IPS-20b (cell line): ENCODE measurements around the gene PLEKHS1.
"Not testable (repeated sequence)": the region's sequence is repeated elsewhere in the genome, so short reads cannot be mapped to it uniquely, and the experiment has no call there.

Experiments used
- H3K27ac ChIP-seq: one replicate; pipeline ENCODE4 v1.5.1; 2013; ENCODE audit warnings: low read length
- H3K27me3 ChIP-seq: 2 replicates; pipeline ENCODE4 v1.6.1; 2013; ENCODE audit warnings: mild to moderate bottlenecking, low read length, inconsistent platforms; ENCODE audit not compliant: insufficient read depth
- H3K36me3 ChIP-seq: 2 replicates; pipeline ENCODE4 v1.6.1; 2013; ENCODE audit warnings: low read depth, mild to moderate bottlenecking, inconsistent platforms, low read length, moderate library complexity; ENCODE audit not compliant: insufficient read depth
- H3K4me1 ChIP-seq: 2 replicates; pipeline ENCODE4 v1.6.1; 2013; ENCODE audit warnings: mild to moderate bottlenecking, control low read depth, inconsistent platforms, low read length, moderate library complexity; ENCODE audit not compliant: insufficient read depth
- H3K4me3 ChIP-seq: 2 replicates; pipeline ENCODE4 v1.5.1; 2013; ENCODE audit warnings: mild to moderate bottlenecking, low read length, inconsistent platforms
- H3K9ac ChIP-seq: 2 replicates; pipeline ENCODE4 v1.6.1; 2013; ENCODE audit warnings: low read depth, mild to moderate bottlenecking, inconsistent platforms, low read length, moderate library complexity
- H3K9me3 ChIP-seq: 2 replicates; pipeline ENCODE4 v1.6.1; 2013; ENCODE audit warnings: mild to moderate bottlenecking, low read depth, low read length, inconsistent platforms; ENCODE audit not compliant: insufficient read depth

The PLEKHS1 gene

GRCh38 chr10:113771131-113771530 is 19.6 kb downstream of the PLEKHS1 start:
- not testable (repeated sequence) for H3K4me3 ChIP-seq, H3K9ac ChIP-seq, H3K9me3 ChIP-seq, H3K27me3 ChIP-seq, H3K36me3 ChIP-seq, H3K27ac ChIP-seq, H3K4me1 ChIP-seq

GRCh38 chr10:113775686-113776294 is 24.3 kb downstream of the PLEKHS1 start:
- no peaks in the 10 kb centered on the region for H3K36me3 ChIP-seq
- no peak overlapping the region for H3K9ac ChIP-seq
- H3K4me1 ChIP-seq: no peaks in the 10 kb centered on the region
- H3K27me3 ChIP-seq: no peaks in the 10 kb centered on the region
- H3K27ac ChIP-seq: no peak overlapping the region
- H3K4me3 ChIP-seq: no peak overlapping the region
- H3K9me3 ChIP-seq: no peaks in the 10 kb centered on the region

- no peak overlapping the region for H3K4me3 ChIP-seq
- no peaks in the 10 kb centered on the region for H3K9me3 ChIP-seq
- H3K4me1 ChIP-seq: no peaks in the 10 kb centered on the region
- H3K27ac ChIP-seq: no peak overlapping the region
- H3K27me3 ChIP-seq: no peaks in the 10 kb centered on the region
- no peak overlapping the region for H3K9ac ChIP-seq
- no peaks in the 10 kb centered on the region for H3K36me3 ChIP-seq
Measured at GRCh38 chr10:113776553-113776952, 25.1 kb downstream of the PLEKHS1 start.

GRCh38 chr10:113780681-113781250 is 29.3 kb downstream of the PLEKHS1 start:
- Histone ChIP-seq H3K9ac (no peak overlapping the region), H3K9me3 (no peaks in the 10 kb centered on the region), H3K4me3 (no peak overlapping the region), H3K27ac (no peak overlapping the region), H3K36me3 (no peaks in the 10 kb centered on the region), H3K4me1 (no peaks in the 10 kb centered on the region), H3K27me3 (no peaks in the 10 kb centered on the region)

GRCh38 chr10:113782367-113782766 is 30.9 kb downstream of the PLEKHS1 start:
- Histone ChIP-seq H3K36me3 (no peaks in the 10 kb centered on the region), H3K9ac (no peak overlapping the region), H3K27ac (no peak overlapping the region), H3K27me3 (no peaks in the 10 kb centered on the region), H3K4me1 (no peaks in the 10 kb centered on the region), H3K9me3 (no peaks in the 10 kb centered on the region), H3K4me3 (no peak overlapping the region)

- Histone ChIP-seq H3K4me3 (no peak overlapping the region), H3K9ac (no peak overlapping the region), H3K27ac (no peak overlapping the region), H3K36me3 (no peaks in the 10 kb centered on the region), H3K4me1 (no peaks in the 10 kb centered on the region), H3K9me3 (no peaks in the 10 kb centered on the region), H3K27me3 (no peaks in the 10 kb centered on the region)
Measured at GRCh38 chr10:113782986-113783704, 31.7 kb downstream of the PLEKHS1 start.

GRCh38 chr10:113788604-113789083 is 37.2 kb downstream of the PLEKHS1 start:
- Histone ChIP-seq H3K9me3 (no peaks in the 10 kb centered on the region), H3K27me3 (no peaks in the 10 kb centered on the region), H3K4me1 (no peaks in the 10 kb centered on the region), H3K4me3 (no peak overlapping the region), H3K36me3 (no peaks in the 10 kb centered on the region), H3K27ac (no peak overlapping the region), H3K9ac (no peak overlapping the region)

- H3K27ac ChIP-seq: no peak overlapping the region
- no peak overlapping the region for H3K9ac ChIP-seq
- H3K9me3 ChIP-seq: no peaks in the 10 kb centered on the region
- H3K4me1 ChIP-seq: no peaks in the 10 kb centered on the region
- H3K4me3 ChIP-seq: no peak overlapping the region
- H3K36me3 ChIP-seq: no peaks in the 10 kb centered on the region
- no peaks in the 10 kb centered on the region for H3K27me3 ChIP-seq
Measured at GRCh38 chr10:113791691-113792090, 40.2 kb downstream of the PLEKHS1 start.

GRCh38 chr10:113801569-113801968 is 50.1 kb downstream of the PLEKHS1 start:
- no peak overlapping the region for H3K9ac ChIP-seq
- no peaks in the 10 kb centered on the region for H3K4me1 ChIP-seq
- no peaks in the 10 kb centered on the region for H3K36me3 ChIP-seq
- no peaks in the 10 kb centered on the region for H3K27me3 ChIP-seq
- no peaks in the 10 kb centered on the region for H3K9me3 ChIP-seq
- no peak overlapping the region for H3K4me3 ChIP-seq
- no peak overlapping the region for H3K27ac ChIP-seq

- no peaks in the 10 kb centered on the region for H3K27me3 ChIP-seq
- H3K9me3 ChIP-seq: no peaks in the 10 kb centered on the region
- no peak overlapping the region for H3K4me3 ChIP-seq
- no peaks in the 10 kb centered on the region for H3K4me1 ChIP-seq
- H3K9ac ChIP-seq: no peak overlapping the region
- H3K27ac ChIP-seq: no peak overlapping the region
- H3K36me3 ChIP-seq: no peaks in the 10 kb centered on the region
Measured at GRCh38 chr10:113802997-113803396, 51.5 kb downstream of the PLEKHS1 start.

GRCh38 chr10:113806503-113806902 is 55.0 kb downstream of the PLEKHS1 start:
- H3K27ac ChIP-seq: no peak overlapping the region
- no peak overlapping the region for H3K4me3 ChIP-seq
- H3K9me3 ChIP-seq: no peaks in the 10 kb centered on the region
- no peaks in the 10 kb centered on the region for H3K27me3 ChIP-seq
- H3K36me3 ChIP-seq: no peaks in the 10 kb centered on the region
- H3K4me1 ChIP-seq: no peaks in the 10 kb centered on the region
- H3K9ac ChIP-seq: no peak overlapping the region

GRCh38 chr10:113808168-113808567 is 56.7 kb downstream of the PLEKHS1 start:
- no peaks in the 10 kb centered on the region for H3K4me1 ChIP-seq
- no peaks in the 10 kb centered on the region for H3K36me3 ChIP-seq
- no peak overlapping the region for H3K9ac ChIP-seq
- no peaks in the 10 kb centered on the region for H3K27me3 ChIP-seq
- no peaks in the 10 kb centered on the region for H3K9me3 ChIP-seq
- no peak overlapping the region for H3K27ac ChIP-seq
- no peak overlapping the region for H3K4me3 ChIP-seq
